HCT116 (cell line): Measurements from ENCODE around the gene GSDMA. TPM values are rescaled to one million over a fixed set of nuclear protein-coding genes. Genes with fewer than 3 reads are reported as not detected.

Experiments used
- ATAC-seq: fragments of 200-7000 bp; cut with Tn5 transposase; 2 replicates; pipeline ENCODE4 v1.9.1; 2020; ENCODE audit warnings: mild to moderate bottlenecking, moderate library complexity
- BruUV-seq: library from RNA; stranded (reverse); fragments of 400-500 nt; replicated peaks from 2 replicates; lab custom pipeline; 2021; lab: Mats Ljungman, UMichigan
- CTCF ChIA-PET: fragments of 300-600 bp; sonication (Branson Sonifier 250); formaldehyde crosslinking; loops from one replicate; lab custom pipeline; 2021; ENCODE audit warnings: antibody characterized with exemption; lab: Charles Lee
- POLR2A ChIA-PET: fragments of 300-600, 350-600 bp; sonication (Branson Sonifier 250); formaldehyde crosslinking; loops from one replicate; lab custom pipeline; 2021; ENCODE audit warnings: antibody characterized with exemption; lab: Charles Lee
- RAD21 ChIA-PET, 2 experiments: fragments of 300-600 bp; sonication (Branson Sonifier 250); formaldehyde crosslinking; loops; one replicate each; lab custom pipeline; 2023; ENCODE audit warnings: low total read pairs in 2 of 2; ENCODE audit not compliant: uncharacterized antibody in 2 of 2, unreplicated experiment in 2 of 2, low non-redundant PET in 1 of 2; lab: Charles Lee
- DNase-seq: peaks from one replicate; pipeline ENCODE4 v3.0.0-alpha.2; 2010; ENCODE audit warnings: low read depth, low spot score
- H2AFZ ChIP-seq: fragments of 200-600 bp; shearing (Covaris generic), sonication (generic); 2 replicates; pipeline ENCODE4 v1.6.1; 2017; ENCODE audit warnings: low read depth, mixed run types, mixed read lengths, antibody characterized with exemption, low read length; ENCODE audit not compliant: poor library complexity, severe bottlenecking
- H3K27ac ChIP-seq: 2 replicates; pipeline ENCODE4 v1.5.1; 2012; ENCODE audit warnings: low read depth, low read length
- H3K27me3 ChIP-seq: fragments of 200-600 bp; sonication (generic); 2 replicates; pipeline ENCODE4 v1.6.1; 2016; ENCODE audit warnings: mixed run types, low read length, mixed read lengths; ENCODE audit not compliant: insufficient read depth
- H3K36me3 ChIP-seq, 2 experiments: fragments of 200-500 bp in 1 of 2; fragments of 200-600 bp in 1 of 2; sonication (Bioruptor generic) in 1 of 2; sonication (generic) in 1 of 2; 2 replicates each; pipeline versions ENCODE4 v1.5.1 to v1.6.1; 2014 to 2016; ENCODE audit warnings: low read length in 2 of 2, inconsistent platforms in 1 of 2, mixed read lengths in 1 of 2, mixed run types in 1 of 2; ENCODE audit not compliant: insufficient read depth in 2 of 2, control insufficient read depth in 1 of 2
- H3K4me1 ChIP-seq, 2 experiments: fragments of 200-600 bp in 1 of 2; sonication (generic) in 1 of 2; 2 replicates each; pipeline versions ENCODE4 v1.5.1 to v1.6.1; 2012 to 2017; ENCODE audit warnings: low read length in 2 of 2, inconsistent platforms in 1 of 2, mild to moderate bottlenecking in 1 of 2, mixed read lengths in 1 of 2, mixed run types in 1 of 2, moderate library complexity in 1 of 2; ENCODE audit not compliant: insufficient read depth in 2 of 2, control insufficient read depth in 1 of 2
- H3K4me2 ChIP-seq: fragments of 200-600 bp; sonication (generic); 2 replicates; pipeline ENCODE4 v1.6.1; 2017; ENCODE audit warnings: mixed run types, low read length, mixed read lengths
- H3K4me3 ChIP-seq, 2 experiments: fragments of 200-600 bp in 1 of 2; sonication (generic) in 1 of 2; replicated peaks in 1 of 2; 2 replicates each; pipeline ENCODE4 v1.5.1; 2011 to 2016; ENCODE audit warnings: low read length in 2 of 2, control low read depth in 1 of 2, low read depth in 1 of 2, mild to moderate bottlenecking in 1 of 2, mixed read lengths in 1 of 2, mixed run types in 1 of 2
- H3K79me2 ChIP-seq: fragments of 200-600 bp; sonication (generic); 2 replicates; pipeline ENCODE4 v1.6.1; 2017; ENCODE audit warnings: mild to moderate bottlenecking, mixed run types, low read length, moderate library complexity, mixed read lengths; ENCODE audit not compliant: insufficient read depth
- H3K9ac ChIP-seq: fragments of 200-600 bp; sonication (generic); 2 replicates; pipeline ENCODE4 v1.6.1; 2016; ENCODE audit warnings: low read length, mixed read lengths
- H3K9me2 ChIP-seq: fragments of 200-600 bp; sonication (generic), shearing (Covaris generic); 2 replicates; pipeline ENCODE4 v1.6.1; 2017; ENCODE audit warnings: mixed run types, mild to moderate bottlenecking, moderate library complexity; ENCODE audit not compliant: insufficient read depth
- H3K9me3 ChIP-seq, 2 experiments: fragments of 200-500 bp in 1 of 2; fragments of 200-600 bp in 1 of 2; sonication (Bioruptor generic) in 1 of 2; sonication (generic) in 1 of 2; 2 replicates each; pipeline ENCODE4 v1.6.1; 2014 to 2017; ENCODE audit warnings: low read length in 2 of 2, mixed read lengths in 2 of 2, inconsistent platforms in 1 of 2, low read depth in 1 of 2, mild to moderate bottlenecking in 1 of 2, mixed run types in 1 of 2, moderate library complexity in 1 of 2; ENCODE audit not compliant: control insufficient read depth in 1 of 2, insufficient read depth in 1 of 2
- H4K20me1 ChIP-seq: fragments of 200-600 bp; sonication (generic), shearing (Covaris generic); 2 replicates; pipeline ENCODE4 v1.6.1; 2017; ENCODE audit warnings: mixed run types, mild to moderate bottlenecking, moderate library complexity; ENCODE audit not compliant: insufficient read depth
- CBX3 ChIP-seq: IDR thresholded peaks from 2 replicates; pipeline ENCODE4 v1.6.1; 2012; ENCODE audit warnings: low read depth
- ELF1 ChIP-seq: IDR thresholded peaks from 2 replicates; pipeline ENCODE4 v1.6.1; 2012; ENCODE audit warnings: low read depth, borderline replicate concordance
- EZH2 ChIP-seq: fragments of 200-600 bp; sonication (generic); IDR thresholded peaks from 2 replicates; pipeline ENCODE4 v1.6.1; 2017; ENCODE audit warnings: antibody characterized with exemption, mixed run types
- EZH2phosphoT487 ChIP-seq: fragments of 200-600 bp; IDR thresholded peaks from 2 replicates; pipeline ENCODE4 v1.6.1; 2018; ENCODE audit warnings: antibody characterized with exemption, borderline replicate concordance
- MAX ChIP-seq: IDR thresholded peaks from 2 replicates; pipeline ENCODE4 v1.6.1; 2012
- POLR2AphosphoS5 ChIP-seq: IDR thresholded peaks from 2 replicates; pipeline ENCODE4 v1.6.1; 2011; ENCODE audit warnings: mild to moderate bottlenecking, low read depth, low read length, moderate library complexity
- RAD21 ChIP-seq: IDR thresholded peaks from 2 replicates; pipeline ENCODE4 v1.6.1; 2012; ENCODE audit warnings: low read depth, mild to moderate bottlenecking
- REST ChIP-seq: IDR thresholded peaks from 2 replicates; pipeline ENCODE4 v1.6.1; 2012; ENCODE audit warnings: low read depth
- YY1 ChIP-seq: IDR thresholded peaks from 2 replicates; pipeline ENCODE4 v1.6.1; 2011; ENCODE audit warnings: low read length, low read depth, moderate library complexity, mild to moderate bottlenecking; ENCODE audit not compliant: insufficient replicate concordance; ENCODE audit errors: extremely low read depth
- ZBTB33 ChIP-seq: IDR thresholded peaks from 2 replicates; pipeline ENCODE4 v1.6.1; 2011; ENCODE audit warnings: mild to moderate bottlenecking, low read length, moderate library complexity; ENCODE audit not compliant: insufficient replicate concordance; ENCODE audit errors: extremely low read depth
- ZNF274 ChIP-seq: fragments of 200-500 bp; sonication (Bioruptor generic); IDR thresholded peaks from 2 replicates; pipeline ENCODE4 v1.6.1; 2014; ENCODE audit warnings: mild to moderate bottlenecking, low read depth, low read length, inconsistent platforms
- intact Hi-C: fragments of 100-400 bp; cut with micrococcal nuclease; formaldehyde crosslinking; loops from 2 replicates; pipeline ENCODE4 v1.10.0; 2022
- total RNA-seq: library from RNA; stranded (reverse); gene quantifications from one replicate; pipeline ENCODE4 v1.2.1, GENCODE V29; 2021; ENCODE audit not compliant: unreplicated experiment

The GSDMA gene
- total RNA-seq, 1 experiment from 2014 or later, result not detected

- Histone ChIP-seq H3K4me1 (peaks cover 0 to 7% of the 10 kb centered on the region in 2 experiments; a peak in 2 of 4 replicates), H3K9ac (no peak overlapping the region), H3K4me2 (no peak overlapping the region), H3K9me2 (no peaks in the 10 kb centered on the region), H2AFZ (no peak overlapping the region), H3K4me3 (no peak overlapping the region), H3K36me3 (no peaks in the 10 kb centered on the region; a peak in 1 of 4 replicates), H3K27ac (no peak overlapping the region), H3K79me2 (no peaks in the 10 kb centered on the region), H3K9me3 (no peaks in the 10 kb centered on the region), H3K27me3 (no peaks in the 10 kb centered on the region), H4K20me1 (no peaks in the 10 kb centered on the region)
- no peak for TF ChIP-seq RAD21
- TF ChIP-seq REST, result no peak
- TF ChIP-seq MAX, result no peak
- TF ChIP-seq ELF1, result no peak
- TF ChIP-seq EZH2, result no peak
- no peak for TF ChIP-seq YY1
- no peak for TF ChIP-seq POLR2AphosphoS5
- no peak for TF ChIP-seq EZH2phosphoT487
- no peak for TF ChIP-seq ZNF274
- no peak for TF ChIP-seq ZBTB33
- TF ChIP-seq CBX3, result no peak
- POLR2A ChIA-PET, result no interaction called here
- DNase-seq, result no peak
- intact Hi-C loops, result loop anchor here (5.0 kb wide), 2 partner anchors 278 to 343 kb away; no protein-coding TSS in a partner anchor
- CTCF ChIA-PET, result interaction anchor here (1.0 to 2.0 kb wide), 4 partner anchors 21 to 154 kb away, joined by 3 to 8 read pairs (median 4); partner anchors contain the start of gene NR1D1
- RAD21 ChIA-PET, result no interaction called here
- no TSS peak for BruUV-seq
- no peak for ATAC-seq
These were observed 51.7 kb downstream of the GSDMA start for GRCh38 chr17:40014375-40014980.
